LoVo (cell line): ENCODE measurements around the gene MIPEP.
"Not testable (repeated sequence)": the region's sequence is repeated elsewhere in the genome, so short reads cannot be mapped to it uniquely, and the experiment has no call there.

Experiments
- DNase-seq: peaks from one replicate; pipeline ENCODE4 v3.0.0-alpha.2; 2016; ENCODE audit warnings: low spot score

Gene MIPEP

GRCh38 chr13:23889615-23890607, 711 bp upstream of the MIPEP start:
- DNase-seq: no peak

DNA sequence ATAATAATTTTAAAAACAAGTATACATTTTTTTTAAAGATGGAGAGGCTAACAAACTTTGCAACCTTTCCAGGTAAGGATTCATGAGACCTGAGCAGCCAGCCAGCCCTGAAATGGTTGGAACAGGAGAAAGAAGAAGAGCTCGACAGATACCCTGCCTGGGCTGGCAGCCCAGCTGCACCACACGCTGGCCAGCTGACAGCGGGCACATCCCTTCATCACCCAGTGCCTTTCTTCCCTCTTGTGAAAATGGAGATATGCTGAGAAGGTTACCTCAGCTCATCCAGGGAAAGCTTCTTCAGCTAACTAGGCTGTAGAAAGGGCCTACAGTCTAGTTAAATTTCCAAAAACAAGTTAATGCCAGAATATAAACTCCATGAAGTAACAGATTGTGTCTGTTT, 4.8 kb downstream of the MIPEP start:
- not testable (repeated sequence) for DNase-seq

DNA sequence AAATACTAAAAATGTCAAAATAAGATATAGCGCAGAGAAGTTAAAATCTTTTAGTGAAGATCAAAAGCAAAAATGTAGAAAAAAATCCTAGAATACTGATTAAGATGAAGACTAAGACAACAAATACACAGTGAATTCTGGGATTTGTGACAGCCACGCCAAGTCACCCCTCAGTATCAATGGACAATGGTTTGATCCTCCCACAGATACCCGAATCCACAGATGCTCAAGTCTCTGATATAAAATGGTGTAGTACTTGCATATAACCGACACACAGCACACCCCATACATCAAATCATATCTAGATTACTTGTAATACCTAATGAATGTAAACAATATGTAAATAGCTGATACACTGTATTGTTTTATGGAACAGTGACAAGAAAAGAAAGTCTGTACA, 5.9 kb downstream of the MIPEP start:
- no peak for DNase-seq

DNA sequence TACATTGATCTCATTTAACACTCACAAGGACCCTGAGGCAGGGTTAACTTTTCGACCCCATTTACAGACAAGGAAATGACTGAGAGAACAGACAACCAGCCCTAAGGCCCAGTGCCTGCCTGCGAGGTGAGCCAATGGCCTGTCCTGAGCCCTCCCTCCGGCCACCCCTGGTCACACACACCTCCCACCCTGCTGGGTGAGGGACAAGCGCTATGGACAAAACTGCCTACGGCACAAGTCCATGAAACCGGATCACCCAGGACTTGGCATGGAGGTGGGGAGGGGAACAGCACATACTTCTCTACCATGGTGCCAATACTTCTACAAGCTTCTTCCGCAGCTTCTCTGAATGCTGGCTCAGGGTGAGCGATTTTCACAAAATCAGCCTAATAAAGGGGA, 7.8 kb downstream of the MIPEP start:
- not testable (repeated sequence) for DNase-seq

DNA sequence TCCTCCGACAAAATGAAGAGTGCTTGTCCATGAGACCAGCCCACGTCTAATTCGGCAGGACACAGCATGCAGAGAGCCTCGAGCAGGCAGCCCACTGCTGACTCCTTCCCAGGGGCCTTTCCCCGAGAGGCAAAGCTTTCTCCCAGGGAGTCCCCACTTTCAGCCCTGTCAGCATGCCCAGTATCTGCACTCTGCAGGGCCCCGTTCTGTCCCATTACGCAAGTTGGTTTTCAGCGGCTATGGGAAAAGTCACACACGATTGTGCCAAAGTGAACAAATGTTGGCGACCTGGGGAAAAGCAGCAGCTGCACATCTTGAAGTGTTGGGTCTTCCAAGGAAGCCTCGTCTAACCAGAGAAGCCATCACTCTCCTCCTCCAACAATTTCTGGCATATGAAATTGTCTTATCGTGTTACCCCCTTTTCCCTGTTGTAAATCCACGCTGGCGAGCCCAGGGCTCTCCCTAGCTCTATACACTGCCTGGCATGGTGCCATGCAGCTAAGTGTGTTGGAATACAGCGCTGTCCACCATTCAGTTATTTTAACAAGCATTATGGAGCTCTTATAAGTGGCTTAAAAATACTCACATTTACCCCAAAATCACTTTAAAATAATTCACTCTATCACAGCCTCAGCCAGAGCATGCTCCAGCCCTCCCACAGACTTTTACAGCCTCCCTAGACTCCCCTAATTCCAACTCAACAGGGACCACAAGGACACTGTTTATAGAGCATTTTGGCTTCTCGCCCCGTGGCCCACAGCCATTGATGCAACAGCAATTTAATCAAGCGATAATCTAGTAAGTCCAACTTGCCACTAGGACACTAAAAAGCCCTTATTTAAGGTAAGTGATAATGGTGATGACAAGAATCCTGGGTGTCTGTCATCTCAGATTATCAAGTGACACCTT, 8.5 kb downstream of the MIPEP start:
- not testable (repeated sequence) for DNase-seq

- DNase-seq: no peak
Measured at GRCh38 chr13:23877286-23877685, 11.9 kb downstream of the MIPEP start.

GRCh38 chr13:23876265-23876664, 12.9 kb downstream of the MIPEP start:
- DNase-seq: no peak

- peak; percentile 60 for DNase-seq
Measured at GRCh38 chr13:23871616-23872220, 17.5 kb downstream of the MIPEP start.

DNA sequence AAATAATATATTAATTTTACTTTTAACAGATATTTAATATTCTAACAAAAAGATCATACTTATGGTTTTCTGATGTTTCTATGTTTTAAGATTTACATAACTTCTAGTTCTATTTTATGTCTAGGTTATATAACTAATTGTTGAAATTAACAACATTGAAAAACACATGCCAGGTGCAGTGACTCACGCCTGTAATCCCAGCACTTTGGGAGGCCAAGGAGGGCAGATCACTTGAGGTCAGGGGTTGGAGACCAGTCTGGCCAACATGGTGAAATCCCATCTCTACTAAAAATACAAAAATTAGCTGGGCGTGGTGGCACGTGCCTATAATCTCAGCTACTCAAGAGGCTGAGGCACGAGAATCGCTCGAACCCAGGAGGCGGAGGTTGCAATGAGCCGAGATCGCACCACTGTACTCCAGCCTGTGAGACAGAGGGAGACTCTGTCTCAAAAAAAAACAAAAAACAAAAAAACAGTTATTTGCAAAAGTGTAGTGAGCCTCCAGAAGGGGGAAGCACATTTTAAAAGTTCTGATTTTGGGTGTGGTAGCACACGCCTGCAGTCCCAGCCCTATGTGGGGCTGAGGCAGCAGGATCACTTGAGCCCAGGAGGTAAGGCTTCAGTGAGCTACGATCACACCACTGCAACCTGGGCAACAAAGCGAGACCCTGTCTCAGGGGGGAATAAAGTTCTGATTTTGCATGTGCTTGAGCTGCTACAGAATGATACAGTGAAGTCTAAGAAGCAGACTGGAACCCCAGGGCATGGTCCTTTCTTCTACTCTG, 18.7 kb downstream of the MIPEP start:
- DNase-seq: no peak

GRCh38 chr13:23868521-23868920, 20.7 kb downstream of the MIPEP start:
- no peak for DNase-seq

- DNase-seq: no peak
Measured at GRCh38 chr13:23867027-23867491, 22.1 kb downstream of the MIPEP start.

DNA sequence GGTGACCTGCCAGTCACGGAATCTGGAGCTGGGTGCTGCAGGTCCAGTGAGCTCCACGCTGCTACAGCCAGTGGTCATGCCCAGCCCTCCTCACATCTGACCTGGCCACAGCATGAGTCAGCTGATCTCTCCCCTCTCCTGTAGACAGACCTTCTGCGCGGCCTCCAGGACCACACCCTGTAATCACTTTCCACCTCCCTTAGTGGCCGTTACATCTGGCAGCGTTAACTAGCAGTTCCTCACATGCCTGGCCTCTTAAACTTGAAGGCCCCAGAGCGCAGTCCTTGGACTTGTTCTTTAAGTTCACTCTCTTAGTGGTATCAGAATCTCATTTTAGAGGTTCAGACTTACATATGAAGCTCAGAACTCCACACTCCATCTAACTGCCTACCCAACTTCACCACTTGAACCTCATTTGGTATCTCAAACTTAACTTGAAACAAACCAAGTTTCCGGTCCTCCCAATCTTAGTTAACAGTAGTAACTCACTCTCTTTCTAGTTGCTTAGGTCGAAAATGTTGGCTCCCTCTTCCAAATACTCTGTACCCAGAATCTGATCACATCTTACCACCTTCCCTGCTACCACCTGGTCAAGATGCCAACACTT, 22.7 kb downstream of the MIPEP start:
- no peak for DNase-seq

GRCh38 chr13:23865906-23866305, 23.3 kb downstream of the MIPEP start:
- DNase-seq: no peak

GRCh38 chr13:23865026-23865425, 24.2 kb downstream of the MIPEP start:
- DNase-seq: no peak

DNA sequence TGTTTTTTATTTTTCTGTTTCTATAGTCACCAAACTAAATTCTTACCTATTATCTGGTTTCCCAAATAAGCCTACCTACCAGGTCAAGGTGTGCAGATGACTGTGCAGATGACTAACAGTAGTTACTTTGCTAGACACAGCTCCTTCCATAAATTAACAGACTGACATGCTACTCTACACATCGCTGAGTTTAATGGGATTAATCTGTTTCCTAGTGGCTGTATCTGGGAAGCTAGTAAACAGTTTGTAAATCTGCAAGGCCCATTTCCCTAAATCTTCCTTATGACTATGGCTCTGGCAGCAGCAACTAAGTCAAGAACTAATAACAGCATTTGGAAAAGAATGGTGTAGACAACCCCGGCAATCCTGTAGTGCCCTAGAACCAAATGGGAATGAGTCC, 27.9 kb downstream of the MIPEP start:
- no peak for DNase-seq

DNA sequence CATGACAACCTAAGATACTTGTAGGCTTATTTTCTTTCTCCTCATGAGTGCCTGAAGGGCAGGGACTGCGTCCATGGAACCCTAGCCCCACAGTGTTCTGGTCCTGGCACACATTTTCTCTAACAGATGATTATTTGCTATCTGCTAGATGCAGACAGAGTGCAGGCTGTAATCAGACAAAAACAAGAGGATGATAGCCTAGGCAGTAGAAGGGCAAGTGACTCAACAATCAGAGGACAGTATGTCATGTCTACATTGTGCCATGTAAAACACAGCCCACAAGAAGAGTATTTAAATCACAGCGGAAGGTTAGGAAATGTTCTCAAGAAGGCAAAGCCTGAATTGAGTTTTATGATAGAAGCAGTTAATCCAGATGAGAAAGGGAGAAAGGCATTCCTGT, 29.3 kb downstream of the MIPEP start:
- no peak for DNase-seq

- DNase-seq: no peak
Measured at GRCh38 chr13:23859455-23859854, 29.7 kb downstream of the MIPEP start.

DNA sequence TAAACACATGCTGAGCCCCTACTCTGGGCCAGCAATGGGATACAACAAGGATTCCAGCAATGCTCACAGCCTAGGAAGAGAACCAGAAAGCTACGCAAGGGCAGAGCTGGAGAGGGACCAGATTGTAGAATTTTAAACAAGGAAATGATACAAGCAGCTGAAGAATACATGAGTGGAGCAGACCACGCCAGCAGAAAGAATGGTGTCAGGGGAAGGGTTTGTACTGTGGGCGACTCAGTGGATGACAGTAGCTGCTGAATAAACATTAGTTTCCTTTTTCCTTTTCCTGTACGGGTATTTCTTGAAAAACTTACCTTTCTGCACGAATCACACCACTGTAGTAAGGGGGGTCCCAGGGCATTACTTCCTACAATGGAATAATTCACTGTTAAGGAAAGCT, 30.7 kb downstream of the MIPEP start:
- no peak for DNase-seq

GRCh38 chr13:23856008-23856750, 33.0 kb downstream of the MIPEP start:
- DNase-seq: no peak

GRCh38 chr13:23855360-23855759, 33.8 kb downstream of the MIPEP start:
- DNase-seq: no peak
